LNCaP clone FGC (cell line): Measurements from ENCODE around the gene CT45A8.
"Not testable (repeated sequence)": the region's sequence is repeated elsewhere in the genome, so short reads cannot be mapped to it uniquely, and the experiment has no call there.

Source experiments
- DNase-seq: peaks from one replicate; pipeline ENCODE4 v3.0.0-alpha.2; 2011; ENCODE audit warnings: low read depth
- H3K4me3 ChIP-seq: 2 replicates; pipeline ENCODE4 v1.5.1; 2011; ENCODE audit warnings: mild to moderate bottlenecking, low read depth, low read length, control low read depth
- TF ChIP-seq, protein P1 (sequence below): IDR thresholded peaks from 2 replicates; pipeline ENCODE4 v1.5.1; 2012; ENCODE audit warnings: mild to moderate bottlenecking; ENCODE audit not compliant: control insufficient read depth, insufficient read depth; ENCODE audit errors: extremely low read depth

Gene CT45A8, protein sequence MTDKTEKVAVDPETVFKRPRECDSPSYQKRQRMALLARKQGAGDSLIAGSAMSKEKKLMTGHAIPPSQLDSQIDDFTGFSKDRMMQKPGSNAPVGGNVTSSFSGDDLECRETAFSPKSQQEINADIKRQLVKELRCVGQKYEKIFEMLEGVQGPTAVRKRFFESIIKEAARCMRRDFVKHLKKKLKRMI

GRCh38 chrX:135854438-135854837 lies at the start of gene CT45A8:
TSS of gene CT45A8 (minus strand) at chrX:135854538. CDS start at chrX:135850783, 3,755 bp downstream.
- not testable (repeated sequence) for DNase-seq, H3K4me3 ChIP-seq

- H3K4me3 ChIP-seq: no peak within 1 kb of the TSS
- TF ChIP-seq, protein P1, sequence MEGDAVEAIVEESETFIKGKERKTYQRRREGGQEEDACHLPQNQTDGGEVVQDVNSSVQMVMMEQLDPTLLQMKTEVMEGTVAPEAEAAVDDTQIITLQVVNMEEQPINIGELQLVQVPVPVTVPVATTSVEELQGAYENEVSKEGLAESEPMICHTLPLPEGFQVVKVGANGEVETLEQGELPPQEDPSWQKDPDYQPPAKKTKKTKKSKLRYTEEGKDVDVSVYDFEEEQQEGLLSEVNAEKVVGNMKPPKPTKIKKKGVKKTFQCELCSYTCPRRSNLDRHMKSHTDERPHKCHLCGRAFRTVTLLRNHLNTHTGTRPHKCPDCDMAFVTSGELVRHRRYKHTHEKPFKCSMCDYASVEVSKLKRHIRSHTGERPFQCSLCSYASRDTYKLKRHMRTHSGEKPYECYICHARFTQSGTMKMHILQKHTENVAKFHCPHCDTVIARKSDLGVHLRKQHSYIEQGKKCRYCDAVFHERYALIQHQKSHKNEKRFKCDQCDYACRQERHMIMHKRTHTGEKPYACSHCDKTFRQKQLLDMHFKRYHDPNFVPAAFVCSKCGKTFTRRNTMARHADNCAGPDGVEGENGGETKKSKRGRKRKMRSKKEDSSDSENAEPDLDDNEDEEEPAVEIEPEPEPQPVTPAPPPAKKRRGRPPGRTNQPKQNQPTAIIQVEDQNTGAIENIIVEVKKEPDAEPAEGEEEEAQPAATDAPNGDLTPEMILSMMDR: no peak
- DNase-seq: no peak
These were observed 39.0 kb upstream of the CT45A8 start, which contains the start of the genes CT45A10 and SAGE1 for GRCh38 chrX:135893294-135893817. TSS of gene CT45A10 (minus strand) at chrX:135893444. CDS start at chrX:135885344, 8,100 bp downstream. TSS of gene SAGE1 (plus strand) at chrX:135893716. CDS start at chrX:135896243, 2,527 bp downstream.

DNA sequence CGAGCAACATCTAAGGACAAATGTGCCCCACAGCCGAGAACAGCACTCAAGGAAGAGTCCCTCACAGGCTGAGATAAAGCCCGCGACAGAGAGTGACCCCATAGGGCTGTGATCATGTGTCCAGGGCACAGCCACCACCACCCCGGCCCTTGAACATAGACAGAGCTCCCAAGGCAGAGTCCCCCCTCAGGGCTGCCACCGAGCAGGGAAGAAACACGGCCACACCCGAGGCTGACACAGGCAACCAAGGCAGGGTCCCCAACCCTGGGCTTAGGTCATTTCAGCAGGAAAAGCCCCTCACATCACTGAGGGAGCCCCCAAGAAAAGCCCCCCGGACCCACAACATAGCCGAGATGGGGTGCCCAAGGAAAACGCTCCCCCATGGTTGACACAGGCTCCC lies 38.4 kb upstream of the CT45A8 start:
- TF ChIP-seq, protein P1: no peak
- no peak for DNase-seq

GRCh38 chrX:135890087-135890585 lies 35.8 kb upstream of the CT45A8 start:
- TF ChIP-seq, protein P1: no peak
- DNase-seq: no peak
- no peak overlapping the region for H3K4me3 ChIP-seq

More for the DNA sequence above, 38.4 kb upstream of the CT45A8 start:
- H3K4me3 ChIP-seq: no peak overlapping the region

GRCh38 chrX:135888976-135889375 lies 34.6 kb upstream of the CT45A8 start:
- not testable (repeated sequence) for H3K4me3 ChIP-seq, DNase-seq
- TF ChIP-seq, protein P1: peak; percentile 51

DNA sequence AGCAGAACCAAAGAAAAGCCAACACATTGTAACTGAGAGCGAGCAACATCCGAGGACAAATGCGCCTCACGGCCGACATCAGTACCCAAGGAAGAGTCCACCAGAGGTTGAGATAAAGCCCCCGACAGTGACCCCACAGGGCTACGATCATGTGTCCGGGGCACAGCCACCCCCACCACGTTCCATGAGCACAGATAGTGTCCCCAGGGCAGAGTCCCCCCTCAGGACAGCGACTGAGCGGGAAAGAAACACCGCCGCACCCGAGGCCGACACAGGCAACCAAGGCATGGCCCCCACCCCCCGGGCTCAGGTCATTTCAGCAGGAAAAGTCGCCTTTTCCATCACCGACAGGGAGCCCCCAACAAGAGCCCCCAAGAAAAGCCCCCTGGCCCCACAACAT lies 33.9 kb upstream of the CT45A8 start:
- DNase-seq, H3K4me3 ChIP-seq: not testable (repeated sequence)

- H3K4me3 ChIP-seq, DNase-seq: not testable (repeated sequence)
These were observed 28.4 kb upstream of the CT45A8 start for GRCh38 chrX:135882741-135883140.

DNA sequence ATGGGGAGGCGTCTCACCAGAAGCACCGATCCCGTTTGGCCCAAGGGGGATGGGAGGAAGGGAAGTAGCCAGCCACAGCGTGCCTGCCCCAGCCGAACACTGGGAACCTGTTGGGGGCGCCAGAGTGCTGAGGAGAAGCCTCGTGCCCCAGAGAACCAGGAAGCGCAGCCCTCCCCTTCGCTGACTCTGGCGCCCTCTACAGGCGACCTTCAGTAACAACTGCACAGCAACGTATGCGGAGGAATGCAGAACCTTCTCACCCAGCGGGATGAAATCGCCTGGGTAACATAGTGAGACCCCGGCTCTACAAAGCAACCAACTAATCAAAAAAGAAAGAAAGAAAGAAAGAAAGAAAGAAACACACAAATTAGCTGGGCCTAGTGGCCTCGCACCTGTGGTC lies 17.4 kb upstream of the CT45A8 start, which contains the start of gene CT45A9:
TSS of gene CT45A9 (minus strand) at position 101 of the 400 bp plus-strand sequence. CDS start 3,751 bp downstream, outside the sequence.
- H3K4me3 ChIP-seq, DNase-seq: not testable (repeated sequence)

DNA sequence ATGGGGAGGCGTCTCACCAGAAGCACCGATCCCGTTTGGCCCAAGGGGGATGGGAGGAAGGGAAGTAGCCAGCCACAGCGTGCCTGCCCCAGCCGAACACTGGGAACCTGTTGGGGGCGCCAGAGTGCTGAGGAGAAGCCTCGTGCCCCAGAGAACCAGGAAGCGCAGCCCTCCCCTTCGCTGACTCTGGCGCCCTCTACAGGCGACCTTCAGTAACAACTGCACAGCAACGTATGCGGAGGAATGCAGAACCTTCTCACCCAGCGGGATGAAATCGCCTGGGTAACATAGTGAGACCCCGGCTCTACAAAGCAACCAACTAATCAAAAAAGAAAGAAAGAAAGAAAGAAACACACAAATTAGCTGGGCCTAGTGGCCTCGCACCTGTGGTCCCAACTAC lies 17.2 kb downstream of the CT45A8 start, which contains the start of gene CT45A7:
TSS of gene CT45A7 (minus strand) at position 101 of the 400 bp plus-strand sequence. CDS start 3,747 bp downstream, outside the sequence.
- not testable (repeated sequence) for DNase-seq

GRCh38 chrX:135819912-135820311 lies 34.4 kb downstream of the CT45A8 start, which contains the start of gene CT45A2:
TSS of gene CT45A2 (minus strand) at chrX:135820012. CDS start at chrX:135816265, 3,747 bp downstream.
- not testable (repeated sequence) for H3K4me3 ChIP-seq, DNase-seq

More for the DNA sequence above, 17.2 kb downstream of the CT45A8 start, which contains the start of gene CT45A7:
- H3K4me3 ChIP-seq: not testable (repeated sequence)

DNA sequence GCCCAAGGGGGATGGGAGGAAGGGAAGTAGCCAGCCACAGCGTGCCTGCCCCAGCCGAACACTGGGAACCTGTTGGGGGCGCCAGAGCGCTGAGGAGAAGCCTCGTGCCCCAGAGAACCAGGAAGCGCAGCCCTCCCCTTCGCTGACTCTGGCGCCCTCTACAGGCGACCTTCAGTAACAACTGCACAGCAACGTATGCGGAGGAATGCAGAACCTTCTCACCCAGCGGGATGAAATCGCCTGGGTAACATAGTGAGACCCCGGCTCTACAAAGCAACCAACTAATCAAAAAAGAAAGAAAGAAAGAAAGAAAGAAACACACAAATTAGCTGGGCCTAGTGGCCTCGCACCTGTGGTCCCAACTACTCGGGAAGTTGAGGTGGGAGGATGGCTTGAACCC lies 51.7 kb downstream of the CT45A8 start, which contains the start of gene CT45A6:
TSS of gene CT45A6 (minus strand) at position 101 of the 400 bp plus-strand sequence. CDS start 3,794 bp downstream, outside the sequence.
- not testable (repeated sequence) for DNase-seq, H3K4me3 ChIP-seq
